Suprapubic skin (tissue), 3 donors: Measurements from ENCODE around the gene AMER3.

Experiments
- CTCF ChIP-seq, 2 donors: fragments of 200-600 bp in 1 of 2; fragments of 450-650 bp in 1 of 2; sonication (generic) in 1 of 2; IDR thresholded peaks; one replicate each; pipeline ENCODE4 v1.5.1; 2016 to 2019; ENCODE audit warnings: antibody characterized with exemption in 2 of 2, mild to moderate bottlenecking in 1 of 2, moderate library complexity in 1 of 2
- POLR2AphosphoS5 ChIP-seq, 3 donors: sonication (generic); formaldehyde crosslinking; IDR thresholded peaks; one replicate each; pipeline ENCODE4 v1.6.1; 2017; ENCODE audit warnings: antibody characterized with exemption in 3 of 3

GRCh38 chr2:130720036-130720435 lies 35.3 kb upstream of the AMER3 start:
- TF ChIP-seq CTCF (IDR thresholded peaks at IDR 0.05) (no peak), POLR2AphosphoS5 (IDR thresholded peaks at IDR 0.05) (no peak)
